Measurements from ENCODE around the gene ARL4A.

The ARL4A gene

GRCh38 chr7:12727455-12728191, 40.2 kb downstream of the ARL4A start:
- no peak for DNase-seq

- no peak for DNase-seq
Measured at GRCh38 chr7:12728192-12728538, 40.7 kb downstream of the ARL4A start.

GRCh38 chr7:12729112-12729511, 41.7 kb downstream of the ARL4A start:
- no peak for DNase-seq

- DNase-seq, result no peak
Measured at GRCh38 chr7:12730523-12730922, 43.1 kb downstream of the ARL4A start.

- no peak for DNase-seq
Measured at GRCh38 chr7:12731214-12731656, 43.8 kb downstream of the ARL4A start.

DNA sequence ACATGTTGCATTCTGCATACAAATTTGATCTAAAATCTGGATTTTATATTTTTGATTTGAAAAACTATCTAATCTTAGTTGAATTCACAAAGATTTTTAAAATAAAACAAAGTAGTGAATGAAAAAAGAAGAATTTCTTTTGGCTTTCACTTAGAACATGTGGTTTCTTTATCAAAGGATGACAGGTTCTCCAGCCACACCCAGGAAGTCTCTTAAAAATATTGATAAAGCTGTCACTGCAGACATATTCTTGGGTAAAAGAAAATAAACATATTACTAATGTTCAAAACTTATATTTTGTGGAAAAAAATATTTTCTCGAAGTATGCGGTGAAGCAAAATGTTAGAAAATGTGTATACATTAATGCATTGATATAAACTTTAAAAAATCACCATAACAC, 44.3 kb downstream of the ARL4A start:
- no peak for DNase-seq

DNA sequence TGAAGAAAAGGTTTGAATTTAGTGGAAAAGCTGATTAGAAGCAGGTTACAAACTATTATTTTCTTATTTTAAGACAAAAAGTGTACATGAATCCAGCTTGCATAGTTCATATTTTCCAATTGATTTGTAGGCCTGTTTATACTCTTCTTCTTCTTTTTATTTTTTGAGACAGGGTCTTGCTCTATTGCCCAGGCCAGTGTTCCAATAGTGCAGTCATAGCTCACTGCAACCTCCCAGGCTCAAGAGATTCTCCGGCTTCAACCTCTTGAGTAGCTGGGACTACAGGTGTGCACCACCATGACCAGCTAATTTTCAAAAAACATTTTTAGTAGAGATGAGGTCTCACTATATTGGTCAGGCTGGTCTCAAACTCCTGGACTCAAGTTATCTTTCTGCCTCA, 45.0 kb downstream of the ARL4A start:
- DNase-seq, result no peak

DNA sequence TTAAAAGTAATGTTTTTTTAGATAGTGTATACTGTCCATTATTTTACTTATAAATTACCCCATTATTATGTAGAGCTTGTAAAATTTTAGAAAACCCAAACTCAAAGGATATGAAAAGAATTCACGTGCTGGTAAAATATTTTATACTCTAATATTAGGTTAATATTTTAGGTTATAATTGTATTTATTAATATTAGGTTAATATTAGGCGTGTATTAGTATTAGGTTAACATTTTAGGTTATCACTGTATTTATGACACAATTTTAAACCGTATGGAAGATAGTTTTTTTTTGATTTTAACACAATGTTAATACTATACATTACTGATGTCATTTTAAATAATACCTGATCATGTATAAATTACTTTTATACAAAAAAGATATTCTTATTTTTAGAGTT, 48.5 kb downstream of the ARL4A start:
- DNase-seq, result no peak

DNA sequence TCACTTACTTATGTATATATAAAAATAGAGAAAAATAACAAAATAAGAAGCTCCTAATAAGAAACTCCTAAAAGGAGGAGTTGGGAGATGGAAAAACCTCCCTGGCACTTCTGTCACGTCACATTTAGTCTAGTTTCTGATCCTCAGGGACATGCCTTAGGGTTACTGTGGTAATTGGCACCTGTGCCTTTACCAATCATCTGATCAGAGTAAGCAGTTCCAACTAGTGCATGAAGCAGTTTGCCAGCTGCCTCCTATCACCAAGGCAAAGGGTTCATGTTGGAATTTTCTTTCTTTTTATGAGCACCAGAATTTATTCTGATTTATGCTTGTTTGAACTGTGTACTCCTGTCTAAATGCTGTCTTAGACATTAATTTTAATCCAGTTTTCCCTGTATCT, 49.9 kb downstream of the ARL4A start:
- DNase-seq, result no peak

DNA sequence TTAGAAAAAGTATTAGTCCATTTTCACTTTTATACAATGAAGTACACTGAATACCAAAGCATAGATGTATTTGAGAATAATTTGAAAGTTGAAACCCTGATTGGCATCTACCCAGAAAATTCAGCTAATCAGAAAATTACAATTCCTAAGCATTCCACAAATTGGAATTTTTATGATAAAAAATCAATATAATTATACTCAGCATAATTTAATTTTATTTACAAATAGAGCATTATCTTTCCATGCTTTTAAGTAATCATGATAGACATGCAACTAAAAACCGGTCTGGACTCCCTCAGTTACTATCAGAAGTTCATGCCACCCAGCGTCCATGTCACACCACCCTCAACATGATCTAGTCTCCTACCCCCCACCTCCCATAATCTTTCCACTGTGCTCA, 50.4 kb downstream of the ARL4A start:
- DNase-seq, result no peak

- no peak for DNase-seq
Measured at GRCh38 chr7:12738665-12739064, 51.2 kb downstream of the ARL4A start.

Measured in activated effector memory CD4-positive, alpha-beta T cell treated with Interleukin-2 at 50 U/mL for 16 hours (primary cell).